ENCODE measurements around the gene PREX1.

Gene PREX1

DNA sequence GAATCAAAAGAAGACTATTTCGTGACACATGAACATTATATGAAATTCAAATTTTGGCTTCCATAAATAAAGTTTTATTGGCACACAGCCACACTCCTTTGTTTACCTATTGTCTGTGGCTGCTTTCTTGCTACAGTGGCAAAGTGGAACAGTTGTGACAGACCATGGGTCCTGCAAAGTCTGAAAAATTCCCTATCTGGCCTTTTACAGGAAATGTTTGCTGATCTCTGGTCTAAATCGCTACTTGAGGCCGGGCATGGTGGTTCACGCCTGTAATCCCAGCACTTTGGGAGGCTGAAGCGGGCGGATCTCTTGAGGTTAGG lies 23.1 kb upstream of the PREX1 start:
- peaks cover 7 to 13% of the 10 kb centered on the region in 2 donors for H3K4me1 ChIP-seq (ENCODE audit: control insufficient read depth in 2 of 2, insufficient read depth in 1 of 2, low read depth in 1 of 2, low read length in 2 of 2)
- H2BK120ac ChIP-seq (ENCODE audit: low read depth, low read length): no peak overlapping the region
- no peaks in the 10 kb centered on the region for H3K27me3 ChIP-seq (ENCODE audit: control insufficient read depth in 3 of 3, insufficient read depth in 3 of 3, low read depth in 1 of 3, low read length in 3 of 3)
- no peak overlapping the region for H3K23ac ChIP-seq (ENCODE audit: low read depth, low read length, poor library complexity)
- no peak for DNase-seq (ENCODE audit: low spot score)
- H3K9ac ChIP-seq (ENCODE audit: low read depth, low read length, poor library complexity): no peak overlapping the region
- H3K27ac ChIP-seq (replicated peaks; ENCODE audit: low read length): no peak overlapping the region
- no peak overlapping the region for H3K14ac ChIP-seq (ENCODE audit: low read length)
- no peak overlapping the region for H2BK5ac ChIP-seq (ENCODE audit: low read length)
- no peak overlapping the region for H3K4ac ChIP-seq (ENCODE audit: low read length)
- no peaks in the 10 kb centered on the region for H3K36me3 ChIP-seq (replicated peaks in 1 of 2; ENCODE audit: control insufficient read depth in 2 of 2, insufficient read depth in 2 of 2, low read length in 2 of 2)
- no CpG with 5 or more reads among the region's 6 CpGs for WGBS, 2 donors (ENCODE audit: extremely low coverage in 2 of 2, insufficient read length in 2 of 2, insufficient replicate concordance in 1 of 2)
- H2AK5ac ChIP-seq (ENCODE audit: low read depth, low read length): no peak overlapping the region
- no peak overlapping the region for H2BK12ac ChIP-seq (ENCODE audit: low read length)
- no peaks in the 10 kb centered on the region for H3K79me1 ChIP-seq (ENCODE audit: low read depth, low read length)
- H4K91ac ChIP-seq (ENCODE audit: low read depth, low read length, poor library complexity): no peak overlapping the region
- H3K9me3 ChIP-seq (replicated peaks in 1 of 2; ENCODE audit: control insufficient read depth in 2 of 2, insufficient read depth in 1 of 2, low read depth in 1 of 2, low read length in 2 of 2): no peaks in the 10 kb centered on the region
- H3K4me3 ChIP-seq (ENCODE audit: low read length in 2 of 2): no peak overlapping the region
- H2BK15ac ChIP-seq (ENCODE audit: low read length): no peak overlapping the region
- no peak overlapping the region for H3K4me2 ChIP-seq (ENCODE audit: insufficient read depth, low read length, poor library complexity, severe bottlenecking)
- no peak overlapping the region for H3K18ac ChIP-seq (ENCODE audit: low read length)
- peak overlapping the region; percentile 67 for H2AFZ ChIP-seq (ENCODE audit: low read length)
- H4K8ac ChIP-seq (ENCODE audit: low read depth, low read length): no peak overlapping the region

DNA sequence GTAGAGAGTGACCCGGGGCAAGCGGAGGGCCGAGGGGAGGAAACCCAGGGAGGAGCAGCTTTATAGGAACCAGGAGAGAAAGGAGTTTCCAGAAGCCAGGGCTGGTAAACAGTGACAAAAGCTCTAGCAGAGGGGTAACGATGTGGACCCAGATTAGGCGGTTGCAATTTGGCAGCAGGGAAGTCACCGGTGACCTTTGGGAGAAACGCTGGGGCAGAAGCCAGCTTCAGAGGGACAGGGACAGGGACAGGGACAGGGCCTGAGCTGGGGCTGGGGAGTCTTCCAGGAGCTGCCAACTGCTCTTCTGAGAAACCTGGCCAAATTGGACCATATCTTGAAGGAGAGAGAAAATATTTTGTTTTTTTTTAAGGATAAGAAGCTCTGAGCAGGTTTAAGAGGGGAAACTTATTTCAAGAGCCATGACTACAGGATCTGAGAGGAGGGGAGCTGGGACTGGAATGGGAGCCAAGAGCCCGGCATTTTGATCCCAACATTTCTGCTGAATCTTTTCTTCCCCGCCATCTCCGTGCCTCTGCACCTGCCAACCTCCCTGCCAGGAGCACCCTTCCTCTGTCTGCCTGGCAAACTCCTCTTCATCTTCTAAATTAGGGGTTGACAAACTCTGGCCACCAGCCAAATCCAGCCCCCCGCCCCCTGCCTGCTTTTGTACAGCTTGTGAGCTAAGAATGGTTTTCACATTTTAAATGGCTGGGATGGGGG lies 22.6 kb upstream of the PREX1 start:
- H3K79me1 ChIP-seq (ENCODE audit: low read depth, low read length): no peaks in the 10 kb centered on the region
- WGBS, 2 donors (ENCODE audit: extremely low coverage in 2 of 2, insufficient read length in 2 of 2, insufficient replicate concordance in 1 of 2): no CpG with 5 or more reads among the region's 11 CpGs

DNA sequence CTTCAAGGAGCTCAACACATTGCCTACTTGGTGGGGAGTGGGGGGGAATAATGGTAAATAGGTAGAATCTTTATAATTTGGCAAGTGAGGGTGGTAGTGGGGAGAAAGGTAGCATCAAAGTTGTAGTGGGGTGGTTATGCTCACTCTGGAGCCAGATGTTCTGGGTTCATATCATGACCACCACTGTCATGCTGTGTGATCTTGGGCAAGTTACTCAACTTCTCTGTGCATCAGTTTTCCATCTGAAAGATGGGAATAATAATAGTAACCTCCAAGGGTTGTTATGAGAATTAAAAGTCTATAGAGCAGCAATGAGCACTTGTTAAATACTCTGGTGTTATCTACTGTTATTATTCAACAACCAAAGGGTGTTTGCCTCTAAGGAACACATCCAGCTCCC lies 22.0 kb upstream of the PREX1 start:
- Histone ChIP-seq H3K18ac (ENCODE audit: low read length) (no peak overlapping the region), H2BK120ac (ENCODE audit: low read depth, low read length) (no peak overlapping the region), H3K4me2 (ENCODE audit: insufficient read depth, low read length, poor library complexity, severe bottlenecking) (no peak overlapping the region), H2AK5ac (ENCODE audit: low read depth, low read length) (no peak overlapping the region), H3K4me1 (ENCODE audit: control insufficient read depth in 2 of 2, insufficient read depth in 1 of 2, low read depth in 1 of 2, low read length in 2 of 2) (peaks cover 7 to 13% of the 10 kb centered on the region in 2 donors), H3K36me3 (replicated peaks in 1 of 2; ENCODE audit: control insufficient read depth in 2 of 2, insufficient read depth in 2 of 2, low read length in 2 of 2) (no peaks in the 10 kb centered on the region), H2BK5ac (ENCODE audit: low read length) (no peak overlapping the region), H3K4ac (ENCODE audit: low read length) (no peak overlapping the region), H3K4me3 (ENCODE audit: low read length in 2 of 2) (no peak overlapping the region), H3K9ac (ENCODE audit: low read depth, low read length, poor library complexity) (no peak overlapping the region), H3K27me3 (ENCODE audit: control insufficient read depth in 3 of 3, insufficient read depth in 3 of 3, low read depth in 1 of 3, low read length in 3 of 3) (no peaks in the 10 kb centered on the region), H3K14ac (ENCODE audit: low read length) (no peak overlapping the region), H3K23ac (ENCODE audit: low read depth, low read length, poor library complexity) (no peak overlapping the region), H4K91ac (ENCODE audit: low read depth, low read length, poor library complexity) (no peak overlapping the region), H3K79me1 (ENCODE audit: low read depth, low read length) (no peaks in the 10 kb centered on the region), H4K8ac (ENCODE audit: low read depth, low read length) (no peak overlapping the region), H2BK15ac (ENCODE audit: low read length) (no peak overlapping the region), H3K27ac (replicated peaks; ENCODE audit: low read length) (no peak overlapping the region), H3K9me3 (replicated peaks in 1 of 2; ENCODE audit: control insufficient read depth in 2 of 2, insufficient read depth in 1 of 2, low read depth in 1 of 2, low read length in 2 of 2) (no peaks in the 10 kb centered on the region), H2BK12ac (ENCODE audit: low read length) (no peak overlapping the region), H2AFZ (ENCODE audit: low read length) (peak overlapping the region; percentile 67)
- DNase-seq (ENCODE audit: low spot score): no peak

More for the DNA sequence above, 22.6 kb upstream of the PREX1 start:
- Histone ChIP-seq H3K23ac (ENCODE audit: low read depth, low read length, poor library complexity) (no peak overlapping the region), H2BK5ac (ENCODE audit: low read length) (no peak overlapping the region), H2AFZ (ENCODE audit: low read length) (peak overlapping the region; percentile 67), H3K4me2 (ENCODE audit: insufficient read depth, low read length, poor library complexity, severe bottlenecking) (no peak overlapping the region), H2AK5ac (ENCODE audit: low read depth, low read length) (no peak overlapping the region), H3K9me3 (replicated peaks in 1 of 2; ENCODE audit: control insufficient read depth in 2 of 2, insufficient read depth in 1 of 2, low read depth in 1 of 2, low read length in 2 of 2) (no peaks in the 10 kb centered on the region), H3K18ac (ENCODE audit: low read length) (peak overlapping the region; percentile 44), H3K27me3 (ENCODE audit: control insufficient read depth in 3 of 3, insufficient read depth in 3 of 3, low read depth in 1 of 3, low read length in 3 of 3) (no peaks in the 10 kb centered on the region), H3K4me3 (ENCODE audit: low read length in 2 of 2) (no peak overlapping the region), H3K4me1 (ENCODE audit: control insufficient read depth in 2 of 2, insufficient read depth in 1 of 2, low read depth in 1 of 2, low read length in 2 of 2) (peaks cover 7 to 13% of the 10 kb centered on the region in 2 donors), H3K14ac (ENCODE audit: low read length) (no peak overlapping the region), H4K8ac (ENCODE audit: low read depth, low read length) (no peak overlapping the region), H3K36me3 (replicated peaks in 1 of 2; ENCODE audit: control insufficient read depth in 2 of 2, insufficient read depth in 2 of 2, low read length in 2 of 2) (no peaks in the 10 kb centered on the region), H2BK15ac (ENCODE audit: low read length) (no peak overlapping the region), H2BK120ac (ENCODE audit: low read depth, low read length) (no peak overlapping the region), H3K9ac (ENCODE audit: low read depth, low read length, poor library complexity) (no peak overlapping the region), H2BK12ac (ENCODE audit: low read length) (no peak overlapping the region), H3K27ac (replicated peaks; ENCODE audit: low read length) (no peak overlapping the region), H4K91ac (ENCODE audit: low read depth, low read length, poor library complexity) (no peak overlapping the region), H3K4ac (ENCODE audit: low read length) (no peak overlapping the region)
- no peak for DNase-seq (ENCODE audit: low spot score)

DNA sequence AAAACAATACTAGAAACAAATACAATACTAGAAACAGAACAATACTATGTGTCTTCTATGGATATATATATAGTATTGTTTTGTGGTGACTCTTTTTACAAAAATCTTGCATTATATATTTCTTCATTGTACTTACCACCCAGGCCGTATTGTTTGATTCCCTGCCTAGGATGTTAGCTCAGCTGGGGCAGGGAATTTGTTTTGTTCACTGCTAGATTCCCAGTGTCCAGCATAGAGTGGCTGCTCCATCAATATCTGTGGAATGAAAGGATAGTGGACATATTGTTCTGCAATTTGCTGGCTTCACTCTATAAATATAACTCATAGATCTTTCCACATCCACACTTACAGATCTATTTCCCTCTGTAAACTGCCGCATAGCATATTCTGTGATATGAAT lies 21.5 kb upstream of the PREX1 start:
- Histone ChIP-seq H2BK12ac (ENCODE audit: low read length) (no peak overlapping the region), H3K18ac (ENCODE audit: low read length) (no peak overlapping the region), H3K9ac (ENCODE audit: low read depth, low read length, poor library complexity) (no peak overlapping the region), H3K4me3 (ENCODE audit: low read length in 2 of 2) (no peak overlapping the region), H2BK120ac (ENCODE audit: low read depth, low read length) (no peak overlapping the region), H3K14ac (ENCODE audit: low read length) (no peak overlapping the region), H4K91ac (ENCODE audit: low read depth, low read length, poor library complexity) (no peak overlapping the region), H2BK15ac (ENCODE audit: low read length) (no peak overlapping the region), H3K4me1 (ENCODE audit: control insufficient read depth in 2 of 2, insufficient read depth in 1 of 2, low read depth in 1 of 2, low read length in 2 of 2) (peaks cover 7 to 13% of the 10 kb centered on the region in 2 donors), H3K4ac (ENCODE audit: low read length) (no peak overlapping the region), H2BK5ac (ENCODE audit: low read length) (no peak overlapping the region), H3K36me3 (replicated peaks in 1 of 2; ENCODE audit: control insufficient read depth in 2 of 2, insufficient read depth in 2 of 2, low read length in 2 of 2) (no peaks in the 10 kb centered on the region), H3K27ac (replicated peaks; ENCODE audit: low read length) (no peak overlapping the region), H3K79me1 (ENCODE audit: low read depth, low read length) (no peaks in the 10 kb centered on the region), H3K4me2 (ENCODE audit: insufficient read depth, low read length, poor library complexity, severe bottlenecking) (no peak overlapping the region), H2AK5ac (ENCODE audit: low read depth, low read length) (no peak overlapping the region), H3K27me3 (ENCODE audit: control insufficient read depth in 3 of 3, insufficient read depth in 3 of 3, low read depth in 1 of 3, low read length in 3 of 3) (no peaks in the 10 kb centered on the region), H3K9me3 (replicated peaks in 1 of 2; ENCODE audit: control insufficient read depth in 2 of 2, insufficient read depth in 1 of 2, low read depth in 1 of 2, low read length in 2 of 2) (no peaks in the 10 kb centered on the region), H2AFZ (ENCODE audit: low read length) (no peak overlapping the region), H3K23ac (ENCODE audit: low read depth, low read length, poor library complexity) (no peak overlapping the region), H4K8ac (ENCODE audit: low read depth, low read length) (no peak overlapping the region)
- no CpG with 5 or more reads among the region's 2 CpGs for WGBS, 2 donors (ENCODE audit: extremely low coverage in 2 of 2, insufficient read length in 2 of 2, insufficient replicate concordance in 1 of 2)
- DNase-seq (ENCODE audit: low spot score): no peak
